CD8-positive, alpha-beta memory T cell (primary cell): ENCODE results near the gene FTCD. TPM values are rescaled to one million over a fixed set of nuclear protein-coding genes. Genes with fewer than 3 reads are reported as not detected.

ENCODE experiments used
- CTCF ChIA-PET: fragments of 350-600 bp; sonication (Branson Sonifier 250); formaldehyde crosslinking; loops from one replicate; lab custom pipeline; 2021; ENCODE audit warnings: antibody characterized with exemption; lab: Charles Lee
- POLR2A ChIA-PET: fragments of 350-600 bp; sonication (Branson Sonifier 250); formaldehyde crosslinking; loops from one replicate; lab custom pipeline; 2021; ENCODE audit warnings: antibody characterized with exemption; lab: Charles Lee
- DNase-seq, 5 donors: peaks; one replicate each; pipeline versions ENCODE4 v3.0.0 to v3.0.0-alpha.2; 2020 to 2022; ENCODE audit warnings: mixed read lengths in 1 of 5
- H3K27ac ChIP-seq: one replicate; pipeline ENCODE4 v1.7.0; 2013; ENCODE audit warnings: low read depth, mild to moderate bottlenecking, low read length, moderate library complexity
- H3K27me3 ChIP-seq: 2 replicates; pipeline ENCODE4 v1.7.0; 2013; ENCODE audit warnings: low read length, mild to moderate bottlenecking; ENCODE audit not compliant: insufficient read depth, poor library complexity, severe bottlenecking
- H3K36me3 ChIP-seq: 2 replicates; pipeline ENCODE4 v1.7.0; 2013; ENCODE audit warnings: mild to moderate bottlenecking, low read length, moderate library complexity; ENCODE audit not compliant: insufficient read depth
- H3K4me1 ChIP-seq: 2 replicates; pipeline ENCODE4 v1.7.0; 2013; ENCODE audit warnings: mild to moderate bottlenecking, low read length, moderate library complexity; ENCODE audit not compliant: insufficient read depth
- H3K4me3 ChIP-seq: 2 replicates; pipeline ENCODE4 v1.7.0; 2013; ENCODE audit warnings: mild to moderate bottlenecking, low read length
- H3K9me3 ChIP-seq: 2 replicates; pipeline ENCODE4 v1.7.0; 2013; ENCODE audit warnings: mild to moderate bottlenecking, low read length
- H3K27ac Mint-ChIP-seq, 8 donors: one replicate each; pipeline ENCODE4 v1.8.0; 2020 to 2021; ENCODE audit warnings: mixed read lengths in 8 of 8, mild to moderate bottlenecking in 6 of 8, inconsistent platforms in 3 of 8, moderate library complexity in 3 of 8
- H3K27me3 Mint-ChIP-seq, 2 donors: one replicate each; pipeline ENCODE4 v1.8.0; 2020 to 2021; ENCODE audit warnings: mixed read lengths in 2 of 2, mild to moderate bottlenecking in 1 of 2, moderate library complexity in 1 of 2
- H3K36me3 Mint-ChIP-seq, 3 donors: one replicate each; pipeline ENCODE4 v1.8.0; 2020 to 2021; ENCODE audit warnings: mixed read lengths in 3 of 3, inconsistent platforms in 1 of 3, mild to moderate bottlenecking in 1 of 3
- H3K4me1 Mint-ChIP-seq, 3 donors: one replicate each; pipeline ENCODE4 v1.8.0; 2020 to 2021; ENCODE audit warnings: mixed read lengths in 3 of 3, inconsistent platforms in 1 of 3, mild to moderate bottlenecking in 1 of 3
- H3K4me3 Mint-ChIP-seq, 7 donors: one replicate each; pipeline ENCODE4 v1.8.0; 2020 to 2021; ENCODE audit warnings: mixed read lengths in 7 of 7, mild to moderate bottlenecking in 6 of 7, moderate library complexity in 4 of 7, inconsistent platforms in 2 of 7
- H3K9me3 Mint-ChIP-seq, 5 donors: one replicate each; pipeline ENCODE4 v1.8.0; 2020 to 2022; ENCODE audit warnings: mixed read lengths in 5 of 5, mild to moderate bottlenecking in 3 of 5, moderate library complexity in 2 of 5, inconsistent platforms in 1 of 5
- polyA plus RNA-seq: library from polyadenylated mRNA; unstranded; fragments of 300-500 nt; fragmentation: Illumina TruSeq; gene quantifications from one replicate; pipeline ENCODE4 v1.2.3, GENCODE V29; 2021
- total RNA-seq, 2 experiments: library from RNA; stranded (reverse); gene quantifications; one replicate each; pipeline ENCODE4 v1.2.3, GENCODE V29; 2021

FTCD gene
- total and polyA plus RNA-seq, 3 experiments from 2014 or later: not detected

DNA sequence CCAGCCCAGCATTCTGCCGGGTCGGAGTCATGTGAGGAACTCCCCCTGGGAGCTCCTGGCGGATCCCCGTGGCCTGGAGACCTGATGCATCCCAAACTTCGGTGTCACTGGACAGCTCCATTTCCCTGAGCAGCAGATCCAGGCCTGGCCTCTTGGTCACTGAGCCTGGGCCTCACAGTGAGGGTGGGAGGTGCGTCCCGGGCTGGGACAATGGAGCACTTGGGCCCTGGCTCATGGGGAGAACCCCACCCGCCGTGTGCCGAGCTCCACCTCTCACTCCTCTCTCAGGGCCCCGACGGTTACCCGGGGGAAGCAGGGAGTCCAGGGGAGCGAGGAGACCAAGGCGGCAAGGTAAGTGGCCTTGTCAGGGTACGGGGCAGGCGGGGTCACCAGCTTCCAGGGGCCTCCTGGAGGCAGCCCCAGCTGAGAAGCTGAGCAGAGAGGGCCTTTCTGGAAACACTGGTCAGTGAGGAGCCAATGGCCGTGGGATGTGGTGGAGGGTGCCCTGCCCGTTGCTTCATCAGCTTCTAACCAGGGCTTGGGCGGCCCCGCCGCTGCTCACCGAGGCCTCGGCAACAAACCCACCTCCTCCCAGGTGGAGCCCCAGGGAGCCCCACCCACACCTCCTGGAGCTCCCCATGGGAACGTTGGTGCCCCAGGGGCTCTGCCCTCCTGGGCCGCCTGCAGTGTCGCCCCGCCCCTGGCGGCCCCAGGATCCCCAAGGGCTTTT lies 37.6 kb downstream of the FTCD start:
- no peaks in the 10 kb centered on the region for H3K4me1 ChIP-seq
- no peak overlapping the region for H3K27ac Mint-ChIP-seq
- H3K27ac ChIP-seq: no peak overlapping the region
- peaks cover 2 to 9% (median 4%) of the 10 kb centered on the region in 3 donors for H3K36me3 Mint-ChIP-seq
- H3K27me3 Mint-ChIP-seq: no peaks in the 10 kb centered on the region
- CTCF ChIA-PET: no interaction called here
- peaks cover 0 to 3% (median 0%) of the 10 kb centered on the region in 5 donors for H3K9me3 Mint-ChIP-seq
- H3K27me3 ChIP-seq: no peaks in the 10 kb centered on the region
- no peak overlapping the region for H3K4me3 ChIP-seq
- H3K4me1 Mint-ChIP-seq: no peaks in the 10 kb centered on the region
- H3K9me3 ChIP-seq: no peaks in the 10 kb centered on the region
- POLR2A ChIA-PET: no interaction called here
- no peak overlapping the region for H3K4me3 Mint-ChIP-seq
- no peaks in the 10 kb centered on the region for H3K36me3 ChIP-seq
- peak in 1 of 5 donors; percentile 34 for DNase-seq

DNA sequence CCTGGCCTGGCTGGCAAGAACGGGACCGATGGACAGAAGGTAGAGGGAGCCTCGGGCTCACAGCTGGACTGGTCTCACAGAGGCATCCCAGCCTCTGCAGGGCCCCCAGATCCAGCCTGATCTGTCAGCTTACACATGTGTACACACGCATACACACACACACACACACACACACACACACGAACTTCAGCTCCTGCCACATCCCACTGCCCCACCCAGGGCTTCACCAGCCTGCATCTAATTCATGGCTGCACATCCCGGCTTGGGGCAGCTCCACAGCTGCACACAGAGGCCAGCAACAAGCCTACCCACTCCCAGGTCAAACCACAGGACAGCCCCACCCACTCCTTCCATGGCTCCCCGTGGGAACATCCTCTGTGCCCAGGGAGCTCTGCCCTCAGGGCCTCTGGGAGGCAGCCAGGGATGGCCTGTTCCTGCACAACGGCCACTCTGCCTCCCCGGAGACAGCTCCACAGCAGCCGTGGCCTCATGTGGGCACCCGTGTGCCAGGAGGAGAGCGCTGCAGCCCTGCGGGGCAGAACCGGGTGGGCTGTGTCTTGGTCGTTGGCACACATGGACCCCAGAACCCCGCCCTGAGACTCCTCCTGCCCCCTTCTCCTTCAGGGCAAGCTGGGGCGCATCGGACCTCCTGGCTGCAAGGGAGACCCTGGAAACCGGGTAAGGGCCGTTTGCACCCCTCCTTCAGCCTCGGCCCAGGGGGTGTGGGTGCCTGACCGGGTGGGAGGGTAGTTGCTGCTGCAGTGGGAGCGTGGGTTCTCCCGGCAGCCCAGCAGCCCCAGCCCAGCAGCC lies 38.4 kb downstream of the FTCD start:
- Histone ChIP-seq H3K36me3 (no peaks in the 10 kb centered on the region), H3K9me3 (no peaks in the 10 kb centered on the region), H3K27me3 (no peaks in the 10 kb centered on the region), H3K4me3 (no peak overlapping the region), H3K4me1 (no peaks in the 10 kb centered on the region), H3K27ac (no peak overlapping the region)
- ChIA-PET POLR2A (no interaction called here), CTCF (interaction anchor here (0.6 kb wide), 1 partner anchor 18 kb away, joined by 5 read pairs; no protein-coding TSS in a partner anchor)
- DNase-seq: peak in 2 of 5 donors; percentile 0 to 44
- H3K4me1 Mint-ChIP-seq: no peaks in the 10 kb centered on the region
- H3K27ac Mint-ChIP-seq: peak overlapping the region in 1 of 8 donors; percentile 15
- H3K27me3 Mint-ChIP-seq: no peaks in the 10 kb centered on the region
- peaks cover 0 to 3% (median 0%) of the 10 kb centered on the region in 5 donors for H3K9me3 Mint-ChIP-seq
- no peak overlapping the region for H3K4me3 Mint-ChIP-seq
- peaks cover 2 to 9% (median 4%) of the 10 kb centered on the region in 3 donors for H3K36me3 Mint-ChIP-seq

DNA sequence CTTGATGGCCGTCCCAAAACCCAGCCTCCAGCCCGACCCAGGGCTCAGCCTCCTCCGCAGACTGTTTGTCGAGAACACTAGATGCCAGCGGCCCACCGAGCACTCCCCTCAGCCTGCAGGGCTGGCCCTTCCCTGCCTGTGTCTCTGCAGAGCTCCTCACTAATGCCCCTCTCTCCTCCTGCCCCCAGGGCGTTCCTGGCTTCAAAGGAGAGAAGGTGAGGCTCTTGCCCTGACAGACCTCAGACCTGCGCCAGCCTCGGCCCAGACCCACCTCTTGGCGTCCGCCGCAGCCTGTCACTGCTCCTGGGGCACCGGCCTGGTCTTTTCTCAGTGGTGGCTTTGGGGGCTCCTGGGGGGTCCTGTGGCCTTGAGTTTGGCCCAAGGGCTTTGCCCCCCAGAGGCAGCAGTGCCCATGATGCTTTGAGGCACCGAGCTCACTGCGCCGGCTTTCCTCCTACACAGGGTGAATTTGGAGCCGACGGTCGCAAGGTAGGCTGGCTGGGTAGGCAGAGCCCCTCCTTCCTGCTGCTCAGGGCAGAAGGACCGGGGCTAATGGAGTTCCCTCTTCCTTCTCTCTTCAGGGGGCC lies 39.1 kb downstream of the FTCD start:
- CTCF ChIA-PET: no interaction called here
- no peaks in the 10 kb centered on the region for H3K4me1 Mint-ChIP-seq
- H3K9me3 Mint-ChIP-seq: peaks cover 0 to 3% (median 0%) of the 10 kb centered on the region in 5 donors
- POLR2A ChIA-PET: no interaction called here
- H3K27me3 Mint-ChIP-seq: no peaks in the 10 kb centered on the region
- Histone ChIP-seq H3K4me3 (no peak overlapping the region), H3K4me1 (no peaks in the 10 kb centered on the region), H3K27me3 (no peaks in the 10 kb centered on the region), H3K27ac (no peak overlapping the region), H3K9me3 (no peaks in the 10 kb centered on the region), H3K36me3 (no peaks in the 10 kb centered on the region)
- H3K36me3 Mint-ChIP-seq: peaks cover 2 to 9% (median 4%) of the 10 kb centered on the region in 3 donors
- H3K27ac Mint-ChIP-seq: no peak overlapping the region
- no peak overlapping the region for H3K4me3 Mint-ChIP-seq
- DNase-seq: peak in 1 of 5 donors; percentile 35

DNA sequence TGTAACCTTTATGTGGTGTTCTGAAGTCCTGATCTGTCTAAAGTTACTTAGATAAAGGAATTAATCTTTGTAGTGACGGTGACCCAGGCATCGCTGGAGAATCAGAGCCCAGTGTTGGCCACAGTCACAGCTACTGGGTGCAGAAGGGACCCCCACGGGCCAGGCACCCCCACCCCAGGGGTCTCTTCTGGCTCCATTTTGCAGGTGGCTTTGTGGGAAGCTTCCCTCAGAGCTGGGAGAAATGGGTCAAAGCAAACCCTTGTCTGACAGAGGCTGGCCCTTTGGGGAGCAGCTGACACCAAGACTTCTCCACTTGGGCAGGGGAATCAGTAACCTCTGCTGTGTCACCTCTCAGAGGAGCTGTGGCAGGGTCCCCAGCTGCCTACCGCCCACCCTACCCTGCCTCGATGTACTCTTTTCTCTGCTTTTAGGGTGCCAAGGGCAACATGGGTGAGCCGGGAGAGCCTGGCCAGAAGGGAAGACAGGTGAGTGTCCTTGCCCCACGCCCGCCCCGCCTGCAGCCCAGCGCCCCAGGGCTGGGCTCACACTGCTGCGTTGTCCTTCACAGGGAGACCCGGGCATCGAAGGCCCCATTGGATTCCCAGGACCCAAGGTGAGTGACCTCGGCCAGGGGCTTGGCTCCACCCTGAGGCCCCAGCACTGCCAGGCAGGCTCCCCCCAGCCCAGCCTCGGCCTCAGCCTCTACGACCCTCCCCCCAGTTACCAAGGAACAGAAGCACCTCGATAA lies 39.8 kb downstream of the FTCD start:
- peaks cover 0 to 1% of the 10 kb centered on the region in 2 donors for H3K27me3 Mint-ChIP-seq
- Histone ChIP-seq H3K27ac (no peak overlapping the region), H3K4me1 (no peaks in the 10 kb centered on the region), H3K36me3 (no peaks in the 10 kb centered on the region), H3K9me3 (no peaks in the 10 kb centered on the region), H3K27me3 (no peaks in the 10 kb centered on the region), H3K4me3 (no peak overlapping the region)
- CTCF ChIA-PET: no interaction called here
- no peak overlapping the region for H3K4me3 Mint-ChIP-seq
- peaks cover 2 to 9% (median 4%) of the 10 kb centered on the region in 3 donors for H3K36me3 Mint-ChIP-seq
- peaks cover 0 to 3% (median 0%) of the 10 kb centered on the region in 5 donors for H3K9me3 Mint-ChIP-seq
- H3K27ac Mint-ChIP-seq: no peak overlapping the region
- H3K4me1 Mint-ChIP-seq: no peaks in the 10 kb centered on the region
- POLR2A ChIA-PET: no interaction called here
- DNase-seq: no peak

DNA sequence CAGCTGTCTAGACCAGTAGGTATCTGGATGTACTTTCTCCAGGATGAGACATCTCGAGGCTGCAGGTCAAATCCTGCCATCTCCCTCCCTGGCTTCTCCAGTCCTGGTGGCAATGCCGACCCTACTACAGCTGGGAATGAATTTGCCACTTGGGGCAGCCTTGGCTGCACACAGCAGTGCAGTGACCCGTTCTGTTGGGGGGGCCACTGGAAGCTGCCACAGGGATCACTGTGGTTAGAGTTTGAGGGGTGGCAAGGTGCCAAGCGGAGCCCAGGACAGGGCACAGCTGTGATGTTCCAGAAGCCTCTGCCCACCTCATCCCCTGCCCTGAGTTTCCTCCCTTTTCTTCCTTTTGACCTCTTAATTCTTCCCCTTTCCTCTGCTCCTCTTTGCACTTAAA lies 40.4 kb downstream of the FTCD start:
- H3K4me1 ChIP-seq: no peaks in the 10 kb centered on the region
- no peak overlapping the region for H3K27ac ChIP-seq
- Mint-ChIP-seq H3K27me3 (peaks cover 0 to 1% of the 10 kb centered on the region in 2 donors), H3K36me3 (peaks cover 2 to 9% (median 4%) of the 10 kb centered on the region in 3 donors), H3K9me3 (peaks cover 0 to 3% (median 0%) of the 10 kb centered on the region in 5 donors), H3K27ac (no peak overlapping the region), H3K4me3 (no peak overlapping the region), H3K4me1 (no peaks in the 10 kb centered on the region)
- POLR2A ChIA-PET: no interaction called here
- H3K9me3 ChIP-seq: no peaks in the 10 kb centered on the region
- no peak for DNase-seq
- CTCF ChIA-PET: no interaction called here
- H3K4me3 ChIP-seq: no peak overlapping the region
- no peaks in the 10 kb centered on the region for H3K27me3 ChIP-seq
- H3K36me3 ChIP-seq: no peaks in the 10 kb centered on the region

DNA sequence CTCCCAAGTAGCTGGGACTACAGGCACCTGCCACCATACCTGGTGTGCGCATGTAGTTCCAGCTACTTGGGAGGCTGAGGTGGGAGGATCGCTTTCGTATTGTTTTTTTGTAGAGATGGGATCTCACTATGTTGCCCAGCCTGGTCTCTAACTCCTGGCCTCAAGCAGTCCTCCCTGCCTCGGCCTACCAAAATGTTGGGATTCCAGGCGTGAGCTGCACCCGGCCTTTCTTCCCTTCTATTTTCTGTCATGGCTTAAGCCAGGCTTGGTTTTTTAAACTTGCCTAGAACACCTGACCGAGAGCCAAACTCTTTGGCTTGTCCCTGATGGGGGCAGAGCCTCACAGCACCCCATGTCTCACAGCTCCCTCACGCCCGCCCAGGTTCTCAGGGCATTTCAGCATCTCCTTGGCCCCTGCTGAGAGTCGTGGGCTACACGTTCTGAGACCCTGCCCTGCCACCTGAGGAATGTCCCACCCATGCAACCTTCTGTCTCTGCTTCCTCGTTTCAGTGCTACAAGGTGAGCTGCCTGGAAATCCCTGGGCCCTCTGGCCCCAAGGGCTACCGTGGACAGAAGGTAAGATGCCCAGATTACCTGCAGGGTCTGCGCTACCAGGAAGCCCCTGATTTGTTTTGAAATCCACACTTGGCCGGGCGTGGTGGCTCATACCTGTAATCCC lies 41.7 kb downstream of the FTCD start:
- H3K27me3 ChIP-seq: no peaks in the 10 kb centered on the region
- Mint-ChIP-seq H3K4me3 (no peak overlapping the region), H3K27ac (peak overlapping the region in 1 of 8 donors; percentile 56), H3K27me3 (peaks cover 0 to 3% of the 10 kb centered on the region in 2 donors), H3K36me3 (peaks cover 2 to 9% (median 6%) of the 10 kb centered on the region in 3 donors), H3K4me1 (no peaks in the 10 kb centered on the region), H3K9me3 (peaks cover 0 to 3% (median 0%) of the 10 kb centered on the region in 5 donors)
- H3K4me3 ChIP-seq: no peak overlapping the region
- H3K4me1 ChIP-seq: no peaks in the 10 kb centered on the region
- POLR2A ChIA-PET: no interaction called here
- H3K27ac ChIP-seq: no peak overlapping the region
- CTCF ChIA-PET: interaction anchor here (1.1 kb wide), 1 partner anchor 140 kb away, joined by 3 read pairs; no protein-coding TSS in a partner anchor
- no peaks in the 10 kb centered on the region for H3K36me3 ChIP-seq
- DNase-seq: no peak
- H3K9me3 ChIP-seq: no peaks in the 10 kb centered on the region

DNA sequence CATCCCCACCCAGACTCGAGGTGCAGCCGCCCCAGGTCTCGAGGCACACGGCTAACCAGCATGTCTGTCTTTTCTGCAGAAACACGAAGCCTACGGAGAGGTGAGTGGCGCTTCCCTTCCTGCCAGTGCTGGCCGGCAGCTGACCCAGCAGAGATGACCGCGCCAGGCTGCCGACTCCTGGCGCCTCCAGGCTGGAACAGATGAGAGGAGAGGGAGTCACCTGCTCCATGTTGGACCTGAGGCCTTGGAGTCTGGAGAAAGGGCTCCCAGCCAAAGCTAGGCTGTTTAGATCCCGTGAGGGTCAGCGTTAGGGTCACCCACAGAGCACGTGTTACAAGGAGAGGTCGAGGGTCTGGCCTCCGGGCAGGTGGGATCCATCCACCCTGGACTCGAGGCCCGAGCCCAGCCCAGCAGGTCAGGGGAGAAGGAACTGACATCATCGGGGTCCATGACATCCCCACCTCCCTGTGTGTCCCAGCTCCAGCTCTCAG lies 42.6 kb downstream of the FTCD start:
- CTCF ChIA-PET: no interaction called here
- no peaks in the 10 kb centered on the region for H3K4me1 Mint-ChIP-seq

More for the DNA sequence above, 42.6 kb downstream of the FTCD start:
- Mint-ChIP-seq H3K27ac (peak overlapping the region in 1 of 8 donors; percentile 88), H3K9me3 (peaks cover 4 to 11% (median 7%) of the 10 kb centered on the region in 5 donors), H3K27me3 (peaks cover 0 to 6% of the 10 kb centered on the region in 2 donors), H3K36me3 (peaks cover 2 to 13% (median 9%) of the 10 kb centered on the region in 3 donors), H3K4me3 (no peak overlapping the region)
- POLR2A ChIA-PET: interaction anchor here (0.5 kb wide), 1 partner anchor 11 kb away, joined by 6 read pairs; no protein-coding TSS in a partner anchor
- Histone ChIP-seq H3K9me3 (peaks cover 3% of the 10 kb centered on the region), H3K27me3 (no peaks in the 10 kb centered on the region), H3K4me3 (no peak overlapping the region), H3K27ac (no peak overlapping the region), H3K4me1 (no peaks in the 10 kb centered on the region), H3K36me3 (no peaks in the 10 kb centered on the region)
- peak in 1 of 5 donors; percentile 39 for DNase-seq
